ENCODE measurements around the gene KMT2E.

Gene KMT2E

DNA sequence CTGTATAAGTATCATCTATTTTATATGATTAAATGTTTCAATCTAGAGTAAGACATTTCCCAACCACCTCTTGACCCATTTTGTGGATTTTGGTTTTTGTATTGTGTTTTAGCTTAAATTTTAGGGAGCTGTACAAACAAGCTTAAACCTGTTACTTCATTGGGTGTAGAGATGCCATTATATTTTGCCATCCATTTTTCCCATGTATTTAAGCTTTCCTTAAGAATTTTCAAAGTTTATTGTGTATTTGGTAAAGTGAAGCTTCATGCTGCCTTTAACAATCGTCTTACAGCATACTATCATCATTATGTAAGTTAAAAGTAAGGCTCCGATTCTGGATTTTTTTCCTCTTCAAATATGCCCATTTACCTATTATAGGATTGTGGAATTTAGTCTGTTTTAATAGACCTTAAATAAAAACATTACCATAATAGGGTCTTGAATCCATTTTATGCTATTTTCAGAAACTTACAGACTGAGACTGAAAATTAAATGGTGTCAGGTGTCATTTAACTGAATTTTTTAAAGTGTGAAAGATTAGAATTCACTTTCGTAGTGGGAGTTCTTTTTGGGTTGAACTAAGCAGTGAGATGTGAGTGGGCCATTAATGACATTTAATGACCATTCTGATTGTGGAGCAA lies 2.2 kb downstream of the KMT2E start:
- H3K4me3 ChIP-seq (ENCODE audit: low read depth, low read length): peak overlapping the region; percentile 89
- TF ChIP-seq, protein P1, sequence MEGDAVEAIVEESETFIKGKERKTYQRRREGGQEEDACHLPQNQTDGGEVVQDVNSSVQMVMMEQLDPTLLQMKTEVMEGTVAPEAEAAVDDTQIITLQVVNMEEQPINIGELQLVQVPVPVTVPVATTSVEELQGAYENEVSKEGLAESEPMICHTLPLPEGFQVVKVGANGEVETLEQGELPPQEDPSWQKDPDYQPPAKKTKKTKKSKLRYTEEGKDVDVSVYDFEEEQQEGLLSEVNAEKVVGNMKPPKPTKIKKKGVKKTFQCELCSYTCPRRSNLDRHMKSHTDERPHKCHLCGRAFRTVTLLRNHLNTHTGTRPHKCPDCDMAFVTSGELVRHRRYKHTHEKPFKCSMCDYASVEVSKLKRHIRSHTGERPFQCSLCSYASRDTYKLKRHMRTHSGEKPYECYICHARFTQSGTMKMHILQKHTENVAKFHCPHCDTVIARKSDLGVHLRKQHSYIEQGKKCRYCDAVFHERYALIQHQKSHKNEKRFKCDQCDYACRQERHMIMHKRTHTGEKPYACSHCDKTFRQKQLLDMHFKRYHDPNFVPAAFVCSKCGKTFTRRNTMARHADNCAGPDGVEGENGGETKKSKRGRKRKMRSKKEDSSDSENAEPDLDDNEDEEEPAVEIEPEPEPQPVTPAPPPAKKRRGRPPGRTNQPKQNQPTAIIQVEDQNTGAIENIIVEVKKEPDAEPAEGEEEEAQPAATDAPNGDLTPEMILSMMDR (IDR thresholded peaks at IDR 0.05; ENCODE audit: borderline replicate concordance, insufficient read depth, low read depth, low read length): no peak

GRCh38 chr7:105016709-105017656 lies 3.0 kb downstream of the KMT2E start:
- peak overlapping the region; percentile 32 for H3K4me3 ChIP-seq (ENCODE audit: low read depth, low read length)
- TF ChIP-seq, protein P1 (IDR thresholded peaks at IDR 0.05; ENCODE audit: borderline replicate concordance, insufficient read depth, low read depth, low read length): no peak

GRCh38 chr7:105017657-105018365 lies 3.8 kb downstream of the KMT2E start:
- TF ChIP-seq, protein P1 (IDR thresholded peaks at IDR 0.05; ENCODE audit: borderline replicate concordance, insufficient read depth, low read depth, low read length): no peak
- peak overlapping the region; percentile 14 for H3K4me3 ChIP-seq (ENCODE audit: low read depth, low read length)

DNA sequence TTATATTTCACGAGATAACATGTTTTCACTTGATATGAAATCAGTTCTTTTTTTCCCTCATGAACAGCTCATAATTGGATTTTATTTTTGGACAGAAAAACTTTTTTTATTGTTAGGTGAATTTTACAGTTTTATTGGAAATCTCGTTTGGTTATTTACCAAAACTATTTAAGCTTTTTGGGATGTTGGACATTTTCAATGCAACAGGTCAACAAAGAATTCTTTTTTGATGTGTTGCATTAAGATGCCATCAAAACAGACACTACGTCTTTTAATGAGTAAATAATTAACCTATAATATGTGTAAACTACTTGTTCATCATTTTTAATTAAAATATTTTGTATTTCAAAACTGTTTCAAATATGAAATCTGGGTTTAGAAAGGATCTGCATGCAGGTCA lies 5.3 kb downstream of the KMT2E start:
- TF ChIP-seq, protein P1 (IDR thresholded peaks at IDR 0.05; ENCODE audit: borderline replicate concordance, insufficient read depth, low read depth, low read length): no peak
- H3K4me3 ChIP-seq (ENCODE audit: low read depth, low read length): no peak overlapping the region

GRCh38 chr7:105020926-105021325 lies 6.9 kb downstream of the KMT2E start:
- H3K4me3 ChIP-seq (ENCODE audit: low read depth, low read length): no peak overlapping the region
- TF ChIP-seq, protein P1 (IDR thresholded peaks at IDR 0.05; ENCODE audit: borderline replicate concordance, insufficient read depth, low read depth, low read length): no peak

- TF ChIP-seq, protein P1 (IDR thresholded peaks at IDR 0.05; ENCODE audit: borderline replicate concordance, insufficient read depth, low read depth, low read length): no peak
- H3K4me3 ChIP-seq (ENCODE audit: low read depth, low read length): no peak overlapping the region
These were observed 7.3 kb downstream of the KMT2E start for GRCh38 chr7:105021352-105021751.

All from GM12875 (cell line).